NCI-H2196 treated with DMSO at 0.1 percent for 48 hours (cell line): ENCODE data around the gene SAP130.

Experiments
- DNase-seq: peaks from one replicate; lab custom pipeline; 2025; ENCODE audit not compliant: unreplicated experiment; lab: John Stamatoyannopoulos, UW

The SAP130 gene

DNA sequence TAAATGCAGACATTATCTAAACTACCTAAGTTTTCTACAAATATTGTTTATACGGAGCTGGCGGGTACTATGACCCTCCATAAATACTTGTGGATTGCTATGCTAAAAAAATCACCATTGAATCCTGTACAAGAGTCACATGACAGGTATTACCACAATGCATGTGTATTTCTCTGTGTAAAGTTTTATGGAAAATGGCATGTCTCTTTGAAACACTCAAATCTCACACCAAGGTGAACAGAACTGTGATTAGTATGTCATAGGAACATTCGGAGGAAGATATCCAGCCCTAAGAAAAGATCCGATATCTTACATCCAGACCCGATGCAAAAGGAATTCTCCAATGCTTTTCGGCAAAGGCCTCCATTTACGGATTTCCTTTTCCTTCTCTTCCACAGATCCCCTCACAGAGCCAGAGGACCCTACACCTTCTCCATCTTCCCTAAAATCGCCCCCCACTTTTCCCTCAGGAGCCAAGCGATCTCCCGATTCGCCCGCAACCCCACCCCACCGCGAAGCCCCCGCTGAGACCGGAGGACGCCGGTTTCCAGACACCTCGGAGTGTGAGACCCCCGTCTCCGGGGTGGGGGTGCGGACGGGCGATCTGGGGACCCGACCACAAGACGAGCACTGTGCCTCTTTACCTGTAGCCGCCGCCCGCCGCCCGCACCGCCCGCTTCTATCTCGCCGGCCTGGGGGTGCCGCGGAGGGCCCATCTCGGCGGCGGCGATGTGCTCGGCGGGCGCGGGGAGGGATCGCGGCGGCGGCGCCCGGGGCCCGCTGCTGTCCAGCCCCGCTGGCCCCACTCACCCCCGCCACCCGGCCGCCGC is 1.2 kb downstream of the SAP130 start:
- no peak for DNase-seq

DNA sequence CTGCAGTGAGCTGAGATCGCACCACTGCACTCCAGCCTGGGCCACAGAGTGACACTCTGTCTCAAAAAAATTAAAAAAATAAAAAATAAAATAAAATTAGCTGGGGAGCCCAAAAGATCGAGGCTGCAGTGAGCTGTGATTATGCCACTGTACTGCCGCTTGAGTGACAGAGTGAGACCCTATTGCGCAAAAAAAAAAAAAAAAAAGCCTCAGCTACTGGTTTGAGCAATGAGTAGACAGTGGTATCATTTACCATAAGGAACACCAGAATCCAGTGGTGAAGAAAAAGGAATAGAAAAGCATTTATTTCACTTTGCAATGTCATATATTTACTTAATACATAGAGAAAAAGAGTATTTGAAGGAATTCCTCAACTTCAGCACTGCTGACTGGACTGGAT is 3.0 kb downstream of the SAP130 start:
- no peak for DNase-seq

DNA sequence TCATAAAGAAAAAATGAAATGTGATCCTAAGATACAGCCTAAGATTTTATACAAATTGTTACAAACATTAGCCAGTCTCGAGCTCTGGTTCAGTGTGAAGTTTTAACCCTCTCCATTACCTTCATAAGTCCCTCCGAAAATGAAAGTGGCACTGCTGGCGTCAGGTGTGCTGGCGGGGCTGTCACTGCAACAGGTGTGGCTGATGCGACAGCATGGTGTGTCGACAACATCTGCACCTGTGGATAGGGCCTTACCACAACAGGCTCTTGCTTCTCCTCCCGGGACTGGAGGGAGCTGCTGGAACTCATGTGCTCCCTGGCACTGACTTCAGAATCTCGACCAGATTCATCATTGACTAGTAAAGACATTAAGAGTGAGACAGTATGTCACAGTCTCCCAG is 10.3 kb downstream of the SAP130 start:
- no peak for DNase-seq

DNA sequence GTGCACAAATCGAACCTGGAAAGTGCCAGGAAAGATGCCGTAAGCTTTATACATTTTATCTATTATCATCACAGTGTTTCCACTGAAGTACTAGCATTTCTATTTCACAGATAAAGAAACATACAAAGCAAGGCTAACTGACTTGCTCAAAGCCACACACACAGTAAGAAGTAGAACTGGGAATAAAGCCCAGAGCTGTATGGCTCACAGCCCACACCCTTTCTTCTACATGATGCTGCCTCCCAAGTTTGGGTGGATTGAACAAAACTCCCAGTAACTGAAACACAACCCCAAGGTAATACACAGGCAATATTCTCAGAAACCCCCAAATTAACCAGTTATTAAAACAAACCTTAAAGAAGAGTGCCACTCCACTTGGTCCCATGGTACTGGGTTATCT is 11.2 kb downstream of the SAP130 start:
- no peak for DNase-seq

DNA sequence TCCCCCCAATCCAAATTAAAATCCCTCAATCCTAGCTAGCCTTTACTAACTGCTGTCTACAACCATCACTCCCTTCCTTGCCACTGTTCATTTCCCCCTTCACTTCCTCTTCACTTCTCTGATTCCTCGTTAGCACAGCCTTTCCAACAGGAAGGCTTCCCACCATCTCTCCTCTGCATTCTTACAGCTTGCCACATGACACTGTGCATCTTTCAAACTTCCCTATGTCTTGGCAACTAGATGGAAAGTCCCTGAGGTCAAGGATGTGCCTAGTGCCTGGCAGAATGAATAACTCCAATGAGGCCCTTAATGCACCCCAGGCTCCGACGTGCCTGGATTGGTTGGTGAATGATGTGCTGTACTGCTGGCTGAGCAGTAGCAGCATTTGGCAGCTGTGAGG is 15.2 kb downstream of the SAP130 start:
- DNase-seq: no peak

DNA sequence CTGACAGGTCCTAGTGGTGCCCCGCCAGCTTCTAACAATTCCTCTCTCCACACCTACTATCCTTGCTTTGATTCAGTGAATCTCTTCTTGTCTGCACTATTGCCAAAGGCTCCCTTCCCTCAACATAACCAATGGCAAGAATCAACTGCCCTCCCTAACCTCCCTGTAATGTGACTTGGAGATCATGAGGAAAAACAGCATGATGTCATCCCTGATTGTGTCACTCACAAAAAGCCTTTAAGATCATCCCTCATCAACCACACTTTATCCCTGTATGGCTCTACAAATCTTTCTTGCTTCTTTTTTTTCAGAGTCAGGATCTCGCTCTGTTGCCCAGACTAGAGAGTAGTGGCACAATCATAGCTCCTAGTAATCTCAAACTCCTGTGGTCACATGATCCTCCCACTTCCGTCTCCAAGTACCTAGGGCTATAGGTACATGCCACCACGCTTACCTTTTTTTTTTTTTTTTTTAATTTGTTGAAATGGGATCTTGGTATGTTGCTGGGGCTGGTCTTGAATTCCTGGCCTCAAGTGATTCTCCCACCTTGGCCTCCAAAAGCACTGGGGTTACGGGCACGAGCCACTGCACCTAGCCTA is 19.7 kb downstream of the SAP130 start:
- no peak for DNase-seq

DNA sequence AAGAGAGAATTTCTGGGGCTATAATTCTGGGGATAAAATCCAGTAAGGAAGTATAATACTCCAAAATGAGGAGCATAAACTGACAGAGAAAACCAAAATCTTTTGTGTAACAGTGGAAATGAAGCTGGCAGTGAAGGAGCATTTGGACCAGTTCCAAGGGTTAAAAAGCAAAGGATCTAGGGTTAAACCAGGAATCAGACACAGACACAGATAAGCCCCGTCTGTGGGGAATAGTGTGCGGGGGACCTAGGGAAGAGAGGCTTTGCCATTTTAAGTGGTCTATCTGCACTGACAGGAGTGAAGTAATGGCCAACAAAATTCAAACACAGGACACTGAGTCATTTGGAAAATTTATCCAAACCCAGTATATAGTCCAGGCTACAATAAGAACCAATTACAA is 23.4 kb downstream of the SAP130 start:
- DNase-seq: no peak

DNA sequence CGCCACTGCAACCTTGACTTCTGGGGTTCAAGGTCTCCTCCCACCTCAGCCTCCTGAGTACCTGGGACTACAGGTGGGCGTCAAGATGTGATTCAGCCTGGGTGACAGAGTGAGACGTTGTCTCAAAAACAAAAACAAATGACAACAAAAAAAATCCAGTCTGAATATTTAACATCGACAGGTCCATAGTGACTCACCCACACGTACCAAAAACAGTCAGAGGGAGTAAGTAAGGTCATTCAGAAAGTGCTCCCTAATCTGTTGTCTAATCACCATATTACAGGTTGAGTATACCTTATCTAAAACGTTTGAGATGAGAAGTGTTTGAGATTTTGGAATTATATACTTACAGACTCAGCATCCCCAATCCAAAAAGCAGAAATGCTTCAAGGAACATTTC is 24.4 kb downstream of the SAP130 start:
- DNase-seq: no peak

DNA sequence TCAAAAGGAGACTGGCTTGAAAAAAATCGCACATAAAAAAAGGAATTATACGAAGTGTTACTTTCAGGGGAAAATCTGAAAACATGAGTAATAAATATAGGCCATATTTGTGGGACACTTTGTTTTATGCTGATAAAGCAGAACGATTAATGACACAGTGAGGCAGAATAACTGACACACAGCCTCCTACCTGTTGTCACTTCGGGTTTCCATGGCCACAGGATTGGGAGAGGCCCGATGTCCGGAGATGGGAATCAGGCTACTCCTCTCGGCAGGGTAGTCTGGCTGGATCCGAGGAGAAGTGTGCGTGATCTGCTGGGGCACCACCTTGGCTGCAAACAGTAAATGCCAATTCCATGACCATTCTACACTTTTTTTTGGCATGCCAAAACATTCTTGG is 31.7 kb downstream of the SAP130 start:
- DNase-seq: no peak

DNA sequence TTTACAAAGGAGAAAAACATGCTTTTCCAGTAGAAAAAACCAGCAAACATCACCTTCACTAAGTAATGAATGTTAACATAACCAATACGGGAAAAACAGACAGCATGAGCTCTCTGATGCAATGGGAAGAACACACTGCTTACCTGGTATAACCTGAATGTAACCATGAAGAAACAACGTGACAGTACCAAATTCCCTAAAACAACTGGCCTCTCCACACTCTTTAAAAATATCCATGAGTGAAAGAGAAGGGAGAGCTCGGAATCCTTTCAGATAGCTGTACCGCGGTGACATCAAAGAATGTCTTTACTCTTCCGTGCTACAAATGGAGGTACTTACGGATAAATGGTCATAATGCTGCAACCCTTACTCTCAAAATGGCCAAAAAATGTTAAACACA is 32.1 kb downstream of the SAP130 start:
- DNase-seq: no peak

DNA sequence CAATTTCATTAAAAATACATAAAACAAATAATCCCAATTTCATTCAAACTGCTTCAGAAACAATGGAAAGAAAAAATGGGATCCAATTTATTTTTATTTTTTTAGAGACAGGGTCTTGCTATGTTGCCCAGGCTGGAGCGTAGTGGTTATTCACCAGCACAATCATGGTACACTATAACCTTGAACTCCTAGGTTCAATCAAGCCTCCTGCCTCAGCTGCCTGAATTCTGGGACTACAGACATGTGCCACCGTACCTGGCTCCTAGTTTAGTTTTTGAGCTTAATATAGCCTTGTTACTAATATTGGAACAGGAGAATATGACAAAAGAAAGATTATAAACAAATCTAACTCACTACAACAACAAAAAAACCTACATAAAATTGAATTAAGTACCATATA is 34.2 kb downstream of the SAP130 start:
- no peak for DNase-seq

DNA sequence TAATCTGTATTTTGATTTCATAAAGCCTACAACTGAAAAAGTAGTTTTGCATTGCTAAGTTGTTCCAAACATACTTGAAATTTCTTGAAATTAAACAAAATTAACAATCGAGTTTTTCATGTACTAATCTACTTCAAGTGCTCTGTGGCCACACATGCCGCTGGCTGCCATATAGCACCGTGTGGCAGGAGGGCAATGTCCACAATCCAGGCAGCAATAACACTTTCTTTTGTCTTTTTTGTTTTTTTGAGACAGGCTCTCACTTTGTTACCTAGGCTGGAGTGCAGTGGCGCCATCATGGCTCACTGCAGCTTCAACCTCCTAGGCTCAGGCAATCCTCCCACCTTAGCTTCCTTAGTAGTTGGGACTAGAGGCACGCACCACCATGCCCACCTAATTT is 36.1 kb downstream of the SAP130 start:
- DNase-seq: no peak

DNA sequence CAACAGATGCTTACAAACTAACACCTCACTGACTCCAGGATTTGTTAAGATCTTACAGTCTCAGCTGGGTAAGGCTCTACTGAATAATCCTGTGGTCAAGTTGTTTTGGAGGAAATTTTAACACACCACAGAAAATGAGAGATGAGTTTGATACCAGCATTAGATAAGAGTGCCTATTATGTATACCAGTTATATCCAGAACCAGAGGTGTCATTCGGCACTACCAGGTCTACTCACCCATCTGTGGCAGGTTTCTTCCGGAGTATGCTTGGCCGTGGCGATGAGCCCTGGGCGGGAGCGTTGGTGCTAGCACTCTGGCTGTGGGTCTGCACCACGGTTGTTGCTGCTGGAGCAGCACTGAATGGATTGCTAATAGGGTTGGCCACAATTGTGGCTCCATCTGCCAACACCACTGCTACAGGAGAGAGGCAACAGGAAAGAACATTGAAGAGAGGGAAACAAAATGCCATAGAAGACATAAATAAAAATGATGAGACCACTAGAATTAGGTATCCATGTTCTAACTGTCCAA is 41.2 kb downstream of the SAP130 start:
- DNase-seq: no peak

DNA sequence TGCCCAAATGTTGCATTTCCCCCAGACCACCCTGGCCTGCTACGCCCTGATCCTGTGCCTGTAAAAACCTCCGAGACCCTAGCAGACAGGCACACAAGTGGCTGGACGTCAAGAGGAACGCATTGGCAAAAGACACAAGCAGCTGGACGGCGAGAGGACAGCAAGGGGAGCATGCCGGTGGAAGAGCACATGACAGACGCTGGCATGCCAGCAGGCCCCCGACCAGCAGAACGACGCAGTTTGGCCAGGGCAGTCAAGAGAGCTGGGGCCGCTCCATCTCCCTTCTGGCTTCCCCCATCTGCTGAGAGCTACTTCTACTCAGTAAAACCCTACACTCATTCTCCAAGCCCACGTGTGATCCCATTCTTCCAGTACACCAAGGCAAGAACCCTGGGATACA is 42.1 kb downstream of the SAP130 start:
- no peak for DNase-seq

DNA sequence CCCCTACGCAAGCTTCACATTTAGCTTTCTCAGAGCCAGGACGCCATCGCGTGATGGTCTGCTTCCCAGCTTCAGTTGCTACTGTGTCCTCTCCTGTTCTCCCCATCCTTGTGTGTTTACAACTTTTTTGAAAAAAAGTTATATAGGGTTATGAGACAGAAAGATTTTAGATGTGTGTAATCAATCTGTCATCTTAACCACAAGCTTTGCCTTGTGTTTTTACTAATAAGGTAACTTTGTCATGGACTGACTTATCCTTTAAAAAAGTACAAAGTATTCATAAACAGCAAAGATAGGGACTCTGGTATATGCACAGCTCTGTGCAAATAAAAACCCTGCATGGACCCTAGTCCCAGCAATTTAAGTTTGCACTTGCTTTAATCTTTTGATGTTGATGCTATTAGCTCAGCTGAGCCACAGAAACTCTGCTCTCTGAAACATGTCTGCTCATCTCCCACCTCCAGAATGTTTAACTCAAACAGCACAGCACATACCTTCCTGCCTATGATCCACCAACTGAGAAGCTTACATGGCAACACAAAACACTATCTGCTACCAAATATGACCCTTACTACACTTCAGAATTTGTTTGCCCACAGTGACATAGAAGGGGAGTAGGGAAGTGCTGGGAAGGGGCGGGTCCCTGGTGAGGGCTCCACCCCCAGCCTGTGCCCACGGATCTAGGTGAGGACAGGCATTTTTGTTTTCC is 42.7 kb downstream of the SAP130 start:
- no peak for DNase-seq

DNA sequence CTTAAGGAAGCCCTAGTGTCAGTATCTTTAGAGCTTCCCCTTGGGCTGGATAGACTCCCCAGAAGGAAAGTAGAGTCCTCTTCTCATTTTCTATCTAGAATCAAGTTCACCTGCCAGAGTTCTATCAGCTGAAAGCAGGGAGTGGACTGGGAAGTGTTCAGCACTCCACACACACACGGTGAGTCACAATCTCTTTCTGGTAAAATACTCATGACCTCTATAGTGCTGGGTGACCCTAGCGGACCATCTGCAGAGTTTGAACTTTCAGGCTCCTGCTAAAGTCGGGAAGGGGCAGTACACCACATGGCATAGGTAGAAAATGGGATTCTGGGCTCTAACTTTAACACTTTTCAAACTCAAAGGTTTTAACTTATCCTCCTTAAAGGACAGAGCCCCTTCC is 43.3 kb downstream of the SAP130 start:
- DNase-seq: no peak

DNA sequence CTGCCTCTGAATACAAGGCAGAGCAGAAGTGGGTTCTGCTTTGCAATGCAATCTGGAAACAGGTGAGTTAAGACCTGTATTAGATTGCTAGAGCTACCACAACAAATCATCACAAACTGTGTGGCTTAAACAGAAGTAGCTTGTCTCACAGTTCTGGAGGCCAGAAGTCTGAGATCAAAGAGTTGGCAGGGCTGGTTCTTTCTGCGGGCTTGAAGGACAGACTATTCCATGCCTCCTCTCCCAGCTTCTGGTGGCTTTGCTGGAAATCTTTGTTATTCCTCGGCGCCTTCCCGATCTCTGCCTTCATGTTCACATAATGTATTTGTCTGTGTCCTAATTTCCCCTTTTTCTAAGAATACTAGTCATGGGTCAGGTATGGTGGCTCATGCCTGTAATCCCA is 58.4 kb downstream of the SAP130 start:
- DNase-seq: no peak

DNA sequence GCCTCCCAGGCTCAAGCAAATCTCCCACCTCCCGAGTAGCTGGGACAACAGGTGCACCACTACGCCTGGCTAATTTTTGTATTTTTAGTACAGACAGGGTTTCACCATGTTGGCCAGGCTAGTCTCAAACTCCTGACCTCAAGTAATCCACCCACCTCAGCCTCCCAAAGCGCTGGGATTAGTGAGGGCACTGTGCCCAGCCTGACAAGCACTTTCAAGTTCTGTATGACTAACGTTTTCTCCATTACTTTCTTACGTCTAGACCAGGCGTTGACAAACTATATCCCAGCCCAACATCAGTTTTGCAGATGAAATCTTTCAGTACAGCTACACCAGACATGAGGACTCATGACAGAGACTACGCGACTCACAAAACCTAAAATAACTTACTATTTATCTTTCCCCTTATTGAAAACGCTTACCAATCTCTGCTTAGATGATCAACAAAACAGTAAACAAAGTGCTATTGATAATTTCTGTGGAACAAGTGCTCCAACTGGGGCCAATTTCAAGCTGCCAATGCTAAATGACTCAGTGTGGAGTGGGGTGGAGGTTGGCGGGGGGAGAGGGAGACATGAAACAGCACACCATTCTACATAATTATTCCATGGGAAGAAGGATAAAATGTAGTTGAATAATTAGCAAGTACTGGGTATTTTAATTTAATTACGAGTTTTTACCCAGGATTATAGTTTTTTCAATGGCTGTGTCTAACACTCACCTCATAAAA is 59.1 kb downstream of the SAP130 start:
- no peak for DNase-seq

DNA sequence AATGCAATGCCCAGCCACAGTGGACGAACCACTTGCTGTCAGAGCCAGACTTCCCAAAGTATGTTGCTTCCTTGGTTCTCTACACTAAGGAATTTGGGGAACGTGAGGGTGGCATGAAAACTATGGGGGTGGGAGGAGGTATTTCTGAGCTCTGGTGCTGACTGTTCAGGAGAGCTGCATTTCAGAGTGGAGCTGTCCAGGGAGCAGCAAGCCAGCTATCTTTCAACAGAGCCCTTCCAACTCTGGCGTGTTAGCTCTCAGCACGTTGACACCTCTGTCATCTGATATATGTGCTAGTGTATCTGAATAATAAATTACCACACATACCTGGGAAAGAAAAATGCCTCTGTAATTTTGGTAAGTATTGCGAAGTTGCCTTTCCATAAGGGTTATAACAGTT is 66.1 kb downstream of the SAP130 start:
- DNase-seq: no peak

DNA sequence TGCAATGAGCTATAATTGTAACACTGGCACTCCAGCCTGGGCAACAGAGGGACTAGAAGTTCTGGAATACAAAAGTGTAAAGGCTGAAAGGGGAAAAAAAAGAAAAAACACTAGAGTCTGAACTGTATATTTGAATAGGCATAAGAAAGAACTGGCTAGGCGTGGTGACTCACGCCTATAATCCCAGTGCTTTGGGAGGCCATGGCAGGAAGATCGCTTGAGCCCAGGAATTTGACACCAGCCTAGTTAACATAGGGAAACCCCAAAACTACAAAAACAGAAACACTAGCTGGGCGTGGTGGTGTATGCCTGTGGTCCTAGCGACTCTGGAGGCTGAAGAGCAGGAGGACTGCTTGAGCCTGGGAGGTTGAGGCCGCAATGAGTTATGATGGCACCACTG is 70.6 kb downstream of the SAP130 start:
- no peak for DNase-seq

DNA sequence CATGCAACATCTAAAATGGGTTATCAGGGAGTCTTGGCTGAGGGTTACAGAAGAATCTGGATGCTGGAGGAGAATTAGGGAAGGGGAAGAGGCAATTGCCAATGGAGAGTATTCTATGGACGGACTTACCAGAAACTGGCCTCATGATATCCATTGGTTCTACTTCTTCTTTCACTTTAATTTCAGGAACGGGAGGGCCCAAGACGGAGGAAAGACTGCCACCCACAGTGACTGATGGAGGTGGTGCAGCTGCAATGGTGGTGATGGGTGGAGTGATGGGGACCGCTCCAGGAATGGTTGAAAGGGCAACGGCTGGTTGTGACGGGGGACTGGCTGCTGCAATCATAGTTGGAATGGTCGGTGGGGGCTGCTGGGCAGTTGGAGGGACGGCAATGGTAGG is 73.0 kb downstream of the SAP130 start:
- no peak for DNase-seq
